Endothelial cell of umbilical vein (primary cell): ENCODE results near the gene NUDT22. TPM values are rescaled to one million over a fixed set of nuclear protein-coding genes. Genes with fewer than 3 reads are reported as not detected.

Experiments used
- BruUV-seq: library from RNA; stranded (reverse); fragments of 400-500 nt; replicated peaks from 2 replicates; lab custom pipeline; 2021; lab: Mats Ljungman, UMichigan
- CTCF ChIA-PET: fragments of 300-600, 350-600 bp; sonication (Branson Sonifier 250); formaldehyde crosslinking; loops from one replicate; lab custom pipeline; 2021; ENCODE audit warnings: antibody characterized with exemption, inconsistent platforms; lab: Charles Lee
- POLR2A ChIA-PET: fragments of 300-600, 350-600 bp; sonication (Branson Sonifier 250); formaldehyde crosslinking; loops from one replicate; lab custom pipeline; 2021; ENCODE audit warnings: antibody characterized with exemption, inconsistent platforms; lab: Charles Lee
- DNase-seq: peaks from one replicate; pipeline ENCODE4 v3.0.0-alpha.2; 2011; ENCODE audit warnings: low read depth, low spot score
- FAIRE-seq: peaks from 2 replicates; lab custom pipeline; 2011; peaks lifted over from hg19 to GRCh38; lab: Jason Lieb, UNC
- H2AFZ ChIP-seq: 2 replicates; pipeline ENCODE4 v1.6.0; 2012; ENCODE audit warnings: low read depth, low read length, control low read depth, inconsistent platforms
- H3K27ac ChIP-seq: 2 replicates; pipeline ENCODE4 v1.5.1; 2011; ENCODE audit warnings: low read depth, mild to moderate bottlenecking, control low read depth, low read length, moderate library complexity; ENCODE audit not compliant: insufficient read depth
- H3K27me3 ChIP-seq, 2 experiments: 2 replicates each; pipeline versions ENCODE4 v1.6.0 to v1.6.1; 2011; ENCODE audit warnings: low read length in 2 of 2, mixed read lengths in 1 of 2; ENCODE audit not compliant: control insufficient read depth in 2 of 2, insufficient read depth in 2 of 2
- H3K36me3 ChIP-seq, 2 experiments: 2 replicates in 1 of 2; 3 replicates in 1 of 2; pipeline ENCODE4 v1.5.1; 2011; ENCODE audit warnings: low read length in 2 of 2, mild to moderate bottlenecking in 1 of 2, moderate library complexity in 1 of 2; ENCODE audit not compliant: control insufficient read depth in 2 of 2, insufficient read depth in 2 of 2; ENCODE audit errors: extremely low read depth in 1 of 2
- H3K4me1 ChIP-seq: 3 replicates; pipeline ENCODE4 v1.5.1; 2011; ENCODE audit warnings: mild to moderate bottlenecking, low read length; ENCODE audit not compliant: control insufficient read depth, insufficient read depth; ENCODE audit errors: extremely low read depth
- H3K4me2 ChIP-seq: 2 replicates; pipeline ENCODE4 v1.6.1; 2011; ENCODE audit warnings: low read length, control low read depth, mixed read lengths; ENCODE audit not compliant: insufficient read depth
- H3K4me3 ChIP-seq, 3 experiments: fragments of 200-600 bp in 1 of 3; sonication (generic), shearing (Covaris generic) in 1 of 3; replicated peaks in 1 of 3; 2 replicates each; pipeline ENCODE4 v1.5.1; 2011 to 2016; ENCODE audit warnings: control low read depth in 3 of 3, low read length in 3 of 3, mild to moderate bottlenecking in 2 of 3, inconsistent platforms in 1 of 3, low read depth in 1 of 3, moderate library complexity in 1 of 3; ENCODE audit not compliant: insufficient read depth in 1 of 3
- H3K79me2 ChIP-seq: 2 replicates; pipeline ENCODE4 v1.6.0; 2012; ENCODE audit warnings: low read length, inconsistent platforms; ENCODE audit not compliant: control insufficient read depth, insufficient read depth
- H3K9ac ChIP-seq: replicated peaks from 2 replicates; pipeline ENCODE3; 2011; ENCODE audit warnings: low read length, control low read depth; ENCODE audit not compliant: insufficient read depth; ENCODE audit errors: extremely low read depth
- H3K9me1 ChIP-seq: replicated peaks from 3 replicates; pipeline ENCODE4 v1.6.0; 2011; ENCODE audit warnings: mild to moderate bottlenecking, low read length; ENCODE audit not compliant: control insufficient read depth, insufficient read depth; ENCODE audit errors: extremely low read depth
- H3K9me3 ChIP-seq: replicated peaks from 2 replicates; pipeline ENCODE4 v1.5.1; 2012; ENCODE audit warnings: low read length, inconsistent platforms; ENCODE audit not compliant: control insufficient read depth, insufficient read depth
- H4K20me1 ChIP-seq: replicated peaks from 2 replicates; pipeline ENCODE3; 2011; ENCODE audit warnings: mild to moderate bottlenecking, low read length; ENCODE audit not compliant: control insufficient read depth, insufficient read depth; ENCODE audit errors: extremely low read depth
- CTCF ChIP-seq, 2 donors: IDR thresholded peaks; 1 replicate in 1 of 2; 2 replicates in 1 of 2; pipeline ENCODE4 v1.5.1; 2011; ENCODE audit warnings: low read length in 2 of 2, mild to moderate bottlenecking in 2 of 2, moderate library complexity in 2 of 2, control low read depth in 1 of 2, inconsistent platforms in 1 of 2, low read depth in 1 of 2; ENCODE audit not compliant: insufficient read depth in 1 of 2; ENCODE audit errors: extremely low read depth in 1 of 2
- EZH2 ChIP-seq: IDR thresholded peaks from 2 replicates; pipeline ENCODE4 v1.6.1; 2012; ENCODE audit warnings: borderline replicate concordance, low read depth, mild to moderate bottlenecking, moderate library complexity, low read length, inconsistent platforms; ENCODE audit not compliant: severe bottlenecking
- FOS ChIP-seq: IDR thresholded peaks from 2 replicates; pipeline ENCODE4 v1.6.1; 2011; ENCODE audit warnings: mild to moderate bottlenecking, low read length, moderate library complexity, borderline replicate concordance; ENCODE audit not compliant: insufficient read depth
- GATA2 ChIP-seq: IDR thresholded peaks from 2 replicates; pipeline ENCODE4 v1.7.0; 2011; ENCODE audit warnings: low read depth, mild to moderate bottlenecking, moderate library complexity, mixed read lengths, low read length; ENCODE audit not compliant: insufficient read length, insufficient read depth
- JUN ChIP-seq: IDR thresholded peaks from 2 replicates; pipeline ENCODE4 v1.6.1; 2011; ENCODE audit warnings: borderline replicate concordance, low read depth; ENCODE audit not compliant: insufficient read length, insufficient read depth
- MYC ChIP-seq: IDR thresholded peaks from one replicate; pipeline ENCODE4 v1.6.1; 2011; ENCODE audit warnings: mild to moderate bottlenecking, low read depth, low read length
- POLR2A ChIP-seq: IDR thresholded peaks from 2 replicates; pipeline ENCODE4 v1.6.1; 2012; ENCODE audit warnings: low read depth, mild to moderate bottlenecking, control low read depth, low read length
- POLR2AphosphoS5 ChIP-seq: IDR thresholded peaks from 2 replicates; pipeline ENCODE4 v1.6.1; 2012; ENCODE audit warnings: low read depth, mild to moderate bottlenecking, control low read depth, low read length, moderate library complexity; ENCODE audit not compliant: insufficient read depth
- dilution Hi-C: fragments of 300-500 bp; cut with MboI; formaldehyde crosslinking; loops from one replicate; pipeline ENCODE4 v1.15.0; 2019; ENCODE audit warnings: low sequenced_read_pairs; ENCODE audit not compliant: extremely low pct_ligation_motif_present
- intact Hi-C: fragments of 100-400 bp; cut with micrococcal nuclease; formaldehyde crosslinking; loops from one replicate; pipeline ENCODE4 v1.10.0; 2022
- polyA plus RNA-seq, 4 experiments: library from polyadenylated mRNA; depleted of rRNA in 3 of 4; stranded (reverse) in 3 of 4; unstranded in 1 of 4; fragments of >200 nt; gene quantifications; 2 replicates each; pipeline versions ENCODE4 v1.2.1 to v1.2.3, GENCODE V29; 2011 to 2012; ENCODE audit warnings: missing spikeins in 1 of 4
- total RNA-seq: library from RNA; stranded (reverse); gene quantifications from 2 replicates; pipeline ENCODE4 v1.2.3, GENCODE V29; 2021
- TF ChIP-seq, protein P1 (sequence below): IDR thresholded peaks from 2 replicates; pipeline ENCODE4 v1.6.1; 2011; ENCODE audit not compliant: insufficient read depth, insufficient read length

NUDT22 gene
- total and polyA plus RNA-seq, 2 donors (not counting 3 experiments of a cell fraction or from before 2014, with no cell fraction given) = 37.8 to 54.8 TPM

DNA sequence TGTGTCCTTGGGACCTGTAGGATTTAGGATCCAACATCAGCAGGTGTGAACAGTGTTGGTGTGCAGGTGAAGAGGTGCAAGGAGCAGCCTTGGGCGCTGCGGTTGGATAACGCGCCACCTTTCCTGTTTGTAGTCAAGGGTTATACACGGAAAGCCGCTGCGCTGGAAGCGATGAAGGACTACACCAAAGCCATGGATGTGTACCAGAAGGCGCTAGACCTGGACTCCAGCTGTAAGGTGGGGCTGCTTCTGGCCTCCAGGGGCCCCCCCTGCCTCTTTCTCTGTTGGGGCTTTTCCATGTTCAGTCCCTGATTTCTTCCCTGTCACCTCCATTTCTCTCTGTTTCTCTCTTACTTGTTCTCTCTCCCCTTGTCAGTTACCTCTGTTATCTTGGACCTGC is 23.1 kb upstream of the NUDT22 start:
- H3K9me1 ChIP-seq = no peaks in the 10 kb centered on the region
- H3K4me1 ChIP-seq = peaks cover 24% of the 10 kb centered on the region
- no peak for FAIRE-seq
- no TSS peak for BruUV-seq
- no peak for DNase-seq
- H3K27me3 ChIP-seq = no peaks in the 10 kb centered on the region
- H3K36me3 ChIP-seq = peaks cover 14 to 35% of the 10 kb centered on the region in 2 experiments
- intact Hi-C loops = no loop called here
- CTCF ChIA-PET = interaction anchor here (1.4 to 11.5 kb wide), 5 partner anchors 10 to 100 kb away, joined by 4 to 413 read pairs (median 27); partner anchors contain the start of genes CATSPERZ, ESRRA, PLCB3 and STIP1
- POLR2A ChIA-PET = no interaction called here
- H3K79me2 ChIP-seq = no peaks in the 10 kb centered on the region
- no peak overlapping the region for H2AFZ ChIP-seq
- H3K9ac ChIP-seq = no peak overlapping the region
- no peak overlapping the region for H3K4me2 ChIP-seq
- H4K20me1 ChIP-seq = no peaks in the 10 kb centered on the region
- no peak overlapping the region for H3K4me3 ChIP-seq
- H3K27ac ChIP-seq = no peak overlapping the region
- no peaks in the 10 kb centered on the region for H3K9me3 ChIP-seq
- TF ChIP-seq POLR2A (no peak), EZH2 (no peak), POLR2AphosphoS5 (no peak), GATA2 (no peak), JUN (no peak), MYC (no peak), FOS (no peak), CTCF (IDR thresholded peaks at IDR 0.05; ENCODE audit: extremely low read depth in 1 of 2, insufficient read depth in 1 of 2, low read depth in 1 of 2, low read length in 2 of 2) (no peak)
- TF ChIP-seq, protein P1, sequence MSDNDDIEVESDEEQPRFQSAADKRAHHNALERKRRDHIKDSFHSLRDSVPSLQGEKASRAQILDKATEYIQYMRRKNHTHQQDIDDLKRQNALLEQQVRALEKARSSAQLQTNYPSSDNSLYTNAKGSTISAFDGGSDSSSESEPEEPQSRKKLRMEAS = no peak
- dilution Hi-C loops = no loop called here
